ENCODE data around the gene SDCCAG8. TPM values are rescaled to one million over a fixed set of nuclear protein-coding genes. Genes with fewer than 3 reads are reported as not detected.

The SDCCAG8 gene
- total RNA-seq, 1 donor from 2014 or later: 26.7 TPM

DNA sequence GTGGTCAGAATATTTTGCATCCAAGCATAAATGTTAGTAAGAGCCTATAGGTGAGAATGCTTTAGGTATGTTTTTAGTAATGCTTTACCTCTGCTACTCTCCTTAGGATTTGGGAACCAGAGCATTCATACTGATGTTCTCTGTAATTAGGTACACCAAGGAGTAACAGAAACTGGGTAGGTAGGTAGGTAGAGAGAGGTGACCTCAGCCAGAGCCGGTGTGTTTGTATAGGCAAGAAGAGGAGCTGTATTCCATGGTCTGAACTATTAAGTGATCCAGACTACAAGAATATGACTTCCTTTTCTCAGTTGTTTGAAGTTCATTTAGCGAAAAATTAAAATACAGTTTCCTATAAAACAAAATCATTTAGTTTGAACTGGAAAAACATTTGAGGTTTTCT lies 108.5 kb downstream of the SDCCAG8 start:
- no peak for DNase-seq (ENCODE audit: extremely low spot score, unreplicated experiment)
- Mint-ChIP-seq H3K4me1 (ENCODE audit: unreplicated experiment) (peaks cover 6% of the 10 kb centered on the region), H3K27ac (ENCODE audit: unreplicated experiment) (no peak overlapping the region), H3K4me3 (ENCODE audit: unreplicated experiment) (no peak overlapping the region), H3K36me3 (ENCODE audit: unreplicated experiment) (peaks cover 7% of the 10 kb centered on the region), H3K27me3 (ENCODE audit: unreplicated experiment) (no peaks in the 10 kb centered on the region), H3K9me3 (ENCODE audit: unreplicated experiment) (no peaks in the 10 kb centered on the region)
- TF ChIP-seq, protein P1, sequence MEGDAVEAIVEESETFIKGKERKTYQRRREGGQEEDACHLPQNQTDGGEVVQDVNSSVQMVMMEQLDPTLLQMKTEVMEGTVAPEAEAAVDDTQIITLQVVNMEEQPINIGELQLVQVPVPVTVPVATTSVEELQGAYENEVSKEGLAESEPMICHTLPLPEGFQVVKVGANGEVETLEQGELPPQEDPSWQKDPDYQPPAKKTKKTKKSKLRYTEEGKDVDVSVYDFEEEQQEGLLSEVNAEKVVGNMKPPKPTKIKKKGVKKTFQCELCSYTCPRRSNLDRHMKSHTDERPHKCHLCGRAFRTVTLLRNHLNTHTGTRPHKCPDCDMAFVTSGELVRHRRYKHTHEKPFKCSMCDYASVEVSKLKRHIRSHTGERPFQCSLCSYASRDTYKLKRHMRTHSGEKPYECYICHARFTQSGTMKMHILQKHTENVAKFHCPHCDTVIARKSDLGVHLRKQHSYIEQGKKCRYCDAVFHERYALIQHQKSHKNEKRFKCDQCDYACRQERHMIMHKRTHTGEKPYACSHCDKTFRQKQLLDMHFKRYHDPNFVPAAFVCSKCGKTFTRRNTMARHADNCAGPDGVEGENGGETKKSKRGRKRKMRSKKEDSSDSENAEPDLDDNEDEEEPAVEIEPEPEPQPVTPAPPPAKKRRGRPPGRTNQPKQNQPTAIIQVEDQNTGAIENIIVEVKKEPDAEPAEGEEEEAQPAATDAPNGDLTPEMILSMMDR (IDR thresholded peaks at IDR 0.05): no peak

DNA sequence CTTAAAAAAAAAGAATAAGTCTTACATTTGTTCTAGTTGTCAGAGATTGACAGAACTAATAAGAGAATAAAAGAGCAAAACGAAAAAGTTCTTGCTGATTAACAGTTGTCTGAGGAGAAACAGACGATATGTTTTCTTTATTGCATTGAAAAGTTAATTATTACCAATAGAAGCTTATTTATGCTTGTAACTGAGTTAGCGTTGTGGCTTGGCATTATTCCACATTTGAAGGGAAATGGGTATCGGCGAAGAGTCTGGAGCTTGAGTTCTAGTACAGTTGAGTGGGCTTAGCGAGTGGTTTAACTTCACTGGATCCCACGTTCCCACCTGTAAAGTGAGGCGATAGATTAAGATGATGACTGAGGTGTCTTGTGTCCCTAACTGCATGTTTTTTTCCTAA lies 109.0 kb downstream of the SDCCAG8 start:
- Mint-ChIP-seq H3K36me3 (ENCODE audit: unreplicated experiment) (peaks cover 10% of the 10 kb centered on the region), H3K27ac (ENCODE audit: unreplicated experiment) (no peak overlapping the region), H3K9me3 (ENCODE audit: unreplicated experiment) (no peaks in the 10 kb centered on the region), H3K4me3 (ENCODE audit: unreplicated experiment) (no peak overlapping the region), H3K27me3 (ENCODE audit: unreplicated experiment) (no peaks in the 10 kb centered on the region), H3K4me1 (ENCODE audit: unreplicated experiment) (peaks cover 6% of the 10 kb centered on the region)
- DNase-seq (ENCODE audit: extremely low spot score, unreplicated experiment): no peak
- TF ChIP-seq, protein P1 (IDR thresholded peaks at IDR 0.05): no peak

DNA sequence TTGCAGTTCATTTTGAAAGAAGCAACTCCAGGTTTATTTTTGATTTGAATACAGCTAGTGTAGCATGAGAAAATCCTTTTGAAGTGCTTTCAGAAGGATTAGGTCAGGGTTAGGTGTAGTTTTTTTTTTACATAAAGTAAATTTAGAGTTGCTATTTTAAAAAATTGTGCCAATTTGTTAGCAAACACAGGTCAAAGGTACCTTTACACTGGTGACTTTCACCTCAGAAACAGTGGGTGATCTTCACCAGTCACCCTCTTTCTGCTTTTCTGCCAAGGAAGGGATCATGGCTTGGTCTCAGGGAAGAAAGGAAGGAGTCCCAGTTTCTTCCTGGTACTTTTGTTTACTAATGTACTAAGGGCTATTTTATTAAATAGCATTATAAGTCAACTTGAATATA lies 111.5 kb downstream of the SDCCAG8 start:
- Mint-ChIP-seq H3K27me3 (ENCODE audit: unreplicated experiment) (no peaks in the 10 kb centered on the region), H3K4me3 (ENCODE audit: unreplicated experiment) (no peak overlapping the region), H3K27ac (ENCODE audit: unreplicated experiment) (no peak overlapping the region), H3K36me3 (ENCODE audit: unreplicated experiment) (peaks cover 9% of the 10 kb centered on the region), H3K4me1 (ENCODE audit: unreplicated experiment) (peaks cover 6% of the 10 kb centered on the region), H3K9me3 (ENCODE audit: unreplicated experiment) (peaks cover 3% of the 10 kb centered on the region)
- TF ChIP-seq, protein P1 (IDR thresholded peaks at IDR 0.05): no peak
- DNase-seq (ENCODE audit: extremely low spot score, unreplicated experiment): no peak

DNA sequence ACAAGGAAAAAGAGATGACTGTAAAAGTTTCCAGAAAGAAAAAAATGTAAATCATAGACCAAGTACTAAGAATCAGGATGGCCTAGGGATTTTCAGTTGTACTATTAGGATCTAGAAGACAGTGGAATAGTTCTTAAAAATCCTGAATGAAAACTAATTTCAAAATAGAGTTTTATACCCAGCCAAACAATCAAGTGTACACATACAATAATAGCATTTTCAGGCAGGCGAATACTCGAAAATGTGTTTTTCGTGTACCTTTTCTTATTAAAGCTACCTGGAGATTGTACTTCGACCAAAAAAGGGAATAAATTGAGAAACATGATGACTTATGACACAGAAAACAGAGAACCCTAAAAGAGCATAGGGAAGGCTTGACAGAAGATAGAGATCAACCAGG lies 118.6 kb downstream of the SDCCAG8 start:
- Mint-ChIP-seq H3K36me3 (ENCODE audit: unreplicated experiment) (peaks cover 17% of the 10 kb centered on the region), H3K4me1 (ENCODE audit: unreplicated experiment) (no peaks in the 10 kb centered on the region), H3K9me3 (ENCODE audit: unreplicated experiment) (peaks cover 11% of the 10 kb centered on the region), H3K27ac (ENCODE audit: unreplicated experiment) (no peak overlapping the region), H3K4me3 (ENCODE audit: unreplicated experiment) (no peak overlapping the region), H3K27me3 (ENCODE audit: unreplicated experiment) (no peaks in the 10 kb centered on the region)
- no peak for DNase-seq (ENCODE audit: extremely low spot score, unreplicated experiment)
- TF ChIP-seq, protein P1 (IDR thresholded peaks at IDR 0.05): no peak

DNA sequence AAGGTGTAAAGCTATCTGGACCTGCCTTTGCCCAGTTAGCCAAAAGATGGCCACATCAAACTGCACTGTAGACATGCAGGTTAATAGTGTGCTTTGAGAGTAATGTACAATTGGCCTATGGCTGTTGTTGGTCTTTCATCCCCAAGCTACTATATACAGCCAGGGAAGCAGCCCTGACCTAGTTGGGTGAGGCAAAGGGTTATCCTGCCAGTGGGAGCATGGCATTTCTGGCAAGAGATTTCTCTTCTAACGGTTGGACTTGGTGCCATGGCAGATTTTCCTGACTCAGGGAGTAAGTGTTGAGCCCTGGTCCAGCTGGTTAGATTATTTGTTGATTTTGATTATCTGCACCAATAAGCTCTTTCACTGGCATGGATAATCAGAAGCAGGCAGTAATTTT lies 119.8 kb downstream of the SDCCAG8 start:
- peaks cover 18% of the 10 kb centered on the region for H3K36me3 Mint-ChIP-seq (ENCODE audit: unreplicated experiment)
- H3K4me1 Mint-ChIP-seq (ENCODE audit: unreplicated experiment): no peaks in the 10 kb centered on the region
- no peaks in the 10 kb centered on the region for H3K27me3 Mint-ChIP-seq (ENCODE audit: unreplicated experiment)
- no peak overlapping the region for H3K27ac Mint-ChIP-seq (ENCODE audit: unreplicated experiment)
- DNase-seq (ENCODE audit: extremely low spot score, unreplicated experiment): no peak
- H3K9me3 Mint-ChIP-seq (ENCODE audit: unreplicated experiment): peaks cover 11% of the 10 kb centered on the region
- no peak overlapping the region for H3K4me3 Mint-ChIP-seq (ENCODE audit: unreplicated experiment)
- TF ChIP-seq, protein P1 (IDR thresholded peaks at IDR 0.05): no peak
